GM19438 (cell line): ENCODE measurements around the gene MFNG.
"Not testable (repeated sequence)": the region's sequence is repeated elsewhere in the genome, so short reads cannot be mapped to it uniquely, and the experiment has no call there.

Experiments
- ATAC-seq: cut with Tn5 transposase; IDR thresholded peaks from one replicate; pipeline ENCODE4 v1.9.1; 2021; ENCODE audit warnings: low read depth; ENCODE audit not compliant: unreplicated experiment

MFNG gene

GRCh38 chr22:37476389-37477329 lies 9.5 kb downstream of the MFNG start:
- no peak for ATAC-seq

GRCh38 chr22:37474447-37475090 lies 11.6 kb downstream of the MFNG start:
- no peak for ATAC-seq

- no peak for ATAC-seq
These were observed 12.7 kb downstream of the MFNG start for GRCh38 chr22:37473437-37473946.

DNA sequence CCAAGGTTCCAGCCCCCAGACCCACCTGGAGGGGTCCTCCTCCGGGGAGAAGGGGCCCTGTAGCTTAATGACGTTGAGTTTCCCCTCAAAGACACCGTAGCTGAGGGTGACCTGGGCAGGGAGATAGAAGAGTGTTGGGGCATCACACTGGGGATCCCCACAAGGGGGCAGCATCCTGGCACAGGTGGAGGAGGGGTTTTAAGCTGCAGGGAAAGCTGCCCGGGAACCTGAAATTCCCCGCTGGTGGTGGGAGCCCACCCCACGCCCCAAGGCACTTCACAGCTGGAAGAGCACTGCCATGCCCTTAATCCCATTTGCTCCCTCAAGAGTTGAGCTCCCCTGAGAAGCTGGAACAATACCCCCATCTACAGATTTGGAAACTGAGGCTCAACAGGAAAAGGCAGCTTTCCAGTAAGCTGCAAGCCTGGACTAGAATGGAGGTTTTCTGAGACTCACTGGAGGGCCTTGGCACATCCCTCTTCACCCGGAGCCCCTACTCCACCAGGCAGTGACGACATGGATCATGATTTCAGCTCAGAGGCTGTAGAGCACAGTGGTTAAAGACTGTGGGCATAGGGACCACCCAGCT lies 13.7 kb downstream of the MFNG start:
- no peak for ATAC-seq

- no peak for ATAC-seq
These were observed 14.3 kb downstream of the MFNG start for GRCh38 chr22:37471727-37472417.

- no peak for ATAC-seq
These were observed 16.1 kb downstream of the MFNG start for GRCh38 chr22:37470087-37470445.

- ATAC-seq, result no peak
These were observed 16.6 kb downstream of the MFNG start for GRCh38 chr22:37469416-37470086.

DNA sequence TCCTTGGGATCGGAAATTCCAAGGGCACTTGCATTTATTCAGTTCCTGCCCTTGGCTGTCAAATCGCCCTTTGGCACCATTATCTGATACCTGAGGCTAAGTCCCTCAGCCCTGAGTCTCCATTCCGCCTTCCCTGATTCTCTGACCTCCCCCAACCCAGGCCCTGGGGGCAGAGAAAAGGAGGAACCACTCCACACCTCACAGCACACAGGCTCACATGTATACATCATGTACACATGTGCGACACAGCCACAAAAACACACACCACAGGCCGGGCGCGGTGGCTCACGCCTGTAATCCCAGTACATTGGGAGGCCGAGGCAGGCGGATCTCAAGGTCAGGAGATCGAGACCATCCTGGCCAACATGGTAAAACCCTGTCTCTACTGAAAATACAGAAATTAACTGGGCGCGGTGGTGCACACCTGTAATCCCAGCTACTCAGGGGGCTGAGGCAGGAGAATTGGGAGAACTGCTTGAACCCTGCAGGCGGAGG lies 17.9 kb downstream of the MFNG start:
- ATAC-seq, result not testable (repeated sequence)

GRCh38 chr22:37467391-37467955 lies 18.7 kb downstream of the MFNG start:
- ATAC-seq, result no peak

DNA sequence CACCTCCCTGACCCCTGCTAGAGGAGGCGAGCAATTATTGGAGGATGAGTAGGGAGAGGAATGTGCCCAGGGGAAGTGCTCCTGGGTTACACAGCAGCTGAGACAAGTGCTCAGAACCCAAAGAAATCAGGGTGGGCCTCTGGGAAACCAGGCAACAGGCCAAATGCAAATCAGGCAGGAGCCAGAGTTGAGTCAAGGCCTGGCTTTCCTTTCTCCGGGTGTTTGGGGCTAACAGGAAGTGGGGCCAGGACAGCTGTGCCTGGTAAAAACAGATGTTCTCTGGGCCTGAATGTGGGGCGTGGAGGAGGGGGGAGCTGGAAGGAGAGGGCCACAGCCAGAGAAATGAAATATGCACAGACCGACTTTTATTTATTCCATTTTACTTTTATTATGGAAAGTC lies 22.0 kb downstream of the MFNG start:
- no peak for ATAC-seq

DNA sequence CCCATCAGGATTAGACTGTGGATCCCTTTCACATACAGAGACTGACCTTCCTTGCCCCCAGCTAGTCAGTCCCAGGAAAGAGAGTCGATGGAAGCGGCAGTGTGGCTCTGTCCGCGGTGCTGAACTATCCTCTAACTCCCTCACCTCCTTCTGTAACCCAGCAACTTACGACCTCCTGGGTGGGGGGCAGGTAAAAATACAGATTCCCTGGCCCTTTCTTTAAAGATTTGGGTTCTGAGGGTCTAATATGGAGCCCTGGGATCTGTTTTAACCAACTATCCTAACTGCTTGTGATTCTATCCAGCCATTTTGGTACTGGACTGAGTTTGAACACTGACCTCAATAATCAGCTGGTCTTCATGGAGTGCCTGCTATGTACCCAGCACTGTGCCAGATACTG lies 23.2 kb downstream of the MFNG start:
- no peak for ATAC-seq

GRCh38 chr22:37462436-37462835 lies 23.7 kb downstream of the MFNG start:
- no peak for ATAC-seq

DNA sequence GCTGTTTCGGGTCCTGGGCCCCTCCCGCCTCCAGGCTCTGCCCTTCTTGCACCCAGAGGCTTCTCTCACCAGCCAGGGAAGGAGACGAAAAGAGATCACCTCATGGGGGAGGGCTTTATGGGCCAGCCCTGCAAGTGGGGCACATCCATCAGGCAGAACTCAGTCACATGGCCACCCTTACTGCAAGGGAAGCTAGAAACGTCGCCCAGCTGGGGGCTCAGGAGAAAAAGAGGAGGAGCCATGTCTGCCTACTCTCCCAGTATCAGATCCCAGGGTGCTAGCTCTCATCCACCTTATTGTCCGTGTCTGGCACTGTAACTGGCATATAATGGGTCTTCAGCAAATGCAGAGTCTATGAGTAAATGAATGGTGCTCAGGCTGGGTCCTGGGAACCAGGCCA lies 24.2 kb downstream of the MFNG start:
- no peak for ATAC-seq

DNA sequence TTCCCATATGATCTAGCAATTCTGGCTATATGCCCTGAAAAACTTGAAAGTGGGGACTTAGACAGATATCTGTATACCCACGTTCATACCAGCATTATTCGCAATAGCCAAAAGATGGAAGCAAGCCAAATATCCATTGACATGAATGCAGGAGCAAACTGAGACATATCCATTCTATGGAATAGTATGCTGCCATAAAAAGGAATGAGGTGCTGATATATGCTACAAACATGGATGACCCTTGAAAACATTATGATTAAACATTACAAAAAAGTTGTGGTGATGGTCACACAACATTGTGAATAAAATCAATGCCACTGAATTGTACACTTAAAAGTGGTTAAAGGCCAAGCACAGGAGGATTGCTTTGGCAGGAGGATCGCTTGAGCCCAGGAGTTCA lies 25.5 kb downstream of the MFNG start:
- ATAC-seq, result no peak

GRCh38 chr22:37459206-37459605 lies 27.0 kb downstream of the MFNG start:
- no peak for ATAC-seq

DNA sequence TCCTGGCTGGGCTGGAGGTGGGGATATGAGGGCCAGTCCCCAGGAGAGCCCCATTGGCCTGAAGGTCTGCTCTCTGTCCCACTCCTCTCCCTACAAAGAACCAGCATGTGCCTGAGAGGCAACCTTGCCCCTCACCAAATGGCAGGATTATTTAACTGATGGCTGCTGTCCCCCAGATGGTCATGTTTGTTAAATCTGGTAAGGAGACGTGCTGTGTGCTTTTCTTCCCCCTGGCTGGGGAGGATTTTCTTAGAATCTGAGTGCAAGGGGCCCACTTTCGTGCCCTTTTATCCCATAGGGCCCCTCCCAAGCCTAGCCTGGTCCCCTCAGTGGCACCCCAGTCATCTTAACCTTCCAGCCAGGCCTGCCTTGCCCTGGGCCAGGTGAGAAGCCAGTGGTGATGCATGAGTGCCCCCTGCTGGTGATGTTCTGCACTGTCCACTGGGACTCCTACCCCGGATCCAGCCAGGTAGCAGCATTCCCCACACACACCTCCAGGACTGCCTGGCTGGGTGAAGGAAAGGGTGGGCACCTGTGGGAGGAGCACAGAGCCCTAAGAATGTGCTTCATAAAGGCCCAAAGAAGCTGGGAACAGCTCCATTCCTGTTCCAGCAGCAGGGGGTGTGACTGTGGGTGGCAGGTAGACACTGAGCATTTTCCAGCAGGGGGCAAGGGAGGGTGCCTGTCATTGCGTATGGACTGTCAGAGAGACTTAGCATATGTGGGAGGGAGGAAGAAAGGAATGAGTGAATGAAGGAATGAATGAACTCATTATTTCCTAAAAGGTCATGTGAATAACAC lies 28.9 kb downstream of the MFNG start:
- ATAC-seq, result no peak

- ATAC-seq, result no peak
These were observed 29.8 kb downstream of the MFNG start for GRCh38 chr22:37456346-37456745.

DNA sequence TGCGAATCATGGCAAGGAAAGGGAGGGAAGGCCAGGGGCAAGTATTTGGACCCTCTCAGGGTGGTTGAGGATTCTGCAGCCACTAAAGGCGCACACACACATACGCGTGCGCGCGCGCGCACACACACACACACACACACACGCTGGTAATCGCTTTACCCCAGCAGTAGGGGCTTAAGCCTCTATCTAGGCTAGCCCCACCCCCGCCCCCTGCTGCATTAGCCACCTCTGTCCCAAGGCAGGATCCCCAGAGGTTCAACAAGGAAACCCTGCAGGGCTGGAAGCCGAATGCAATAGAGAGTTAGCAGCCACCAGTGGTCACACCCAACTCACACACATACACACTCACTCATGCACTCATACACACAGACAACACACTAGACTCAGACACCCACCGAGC lies 30.3 kb downstream of the MFNG start:
- no peak for ATAC-seq
